Thymus (tissue), 11 donors: ENCODE measurements around the gene CCDC13. TPM values are rescaled to one million over a fixed set of nuclear protein-coding genes. Genes with fewer than 3 reads are reported as not detected.

ENCODE experiments used
- DNase-seq, 9 donors: peaks; one replicate each; pipeline ENCODE4 v3.0.0-alpha.2; 2013; ENCODE audit warnings: low spot score in 9 of 9, low read depth in 6 of 9, missing footprints in 1 of 9
- H3K27ac ChIP-seq, 2 donors: one replicate each; pipeline ENCODE4 v1.5.1; 2013; ENCODE audit warnings: control low read depth in 1 of 2, low read depth in 1 of 2, low read length in 1 of 2, mild to moderate bottlenecking in 1 of 2, moderate library complexity in 1 of 2
- H3K27me3 ChIP-seq, 2 donors: one replicate each; pipeline ENCODE4 v1.5.1; 2013; ENCODE audit warnings: low read length in 1 of 2; ENCODE audit not compliant: control insufficient read depth in 2 of 2, insufficient read depth in 1 of 2
- H3K36me3 ChIP-seq, 2 donors: one replicate each; pipeline ENCODE4 v1.5.1; 2013; ENCODE audit warnings: low read length in 1 of 2, mild to moderate bottlenecking in 1 of 2, moderate library complexity in 1 of 2; ENCODE audit not compliant: control insufficient read depth in 2 of 2, insufficient read depth in 2 of 2
- H3K4me1 ChIP-seq, 2 donors: one replicate each; pipeline ENCODE4 v1.5.1; 2013; ENCODE audit warnings: low read length in 2 of 2; ENCODE audit not compliant: control insufficient read depth in 2 of 2, insufficient read depth in 2 of 2
- H3K4me3 ChIP-seq, 2 donors: one replicate each; pipeline ENCODE4 v1.5.1; 2013; ENCODE audit warnings: low read length in 2 of 2, control low read depth in 1 of 2, mild to moderate bottlenecking in 1 of 2
- H3K9me3 ChIP-seq, 2 donors: one replicate each; pipeline ENCODE4 v1.5.1; 2013; ENCODE audit warnings: low read length in 1 of 2, mild to moderate bottlenecking in 1 of 2; ENCODE audit not compliant: control insufficient read depth in 2 of 2, insufficient read depth in 1 of 2
- WGBS: extraction: QIAGEN DNeasy Blood & Tissue Kit; methylation state at CpG from one replicate; pipeline ENCODE4 v1.1.7; 2013; 5-methylcytosine and 5-hydroxymethylcytosine counted together
- polyA plus RNA-seq: library from polyadenylated mRNA; stranded (reverse); fragments of 200-250 nt; gene quantifications from one replicate; pipeline ENCODE4 v1.2.3, GENCODE V29; 2013
- total RNA-seq: library from RNA; stranded (reverse); fragments of 120-200 nt; gene quantifications from one replicate; pipeline ENCODE4 v1.2.4, GENCODE V29; 2013
- donor health status: healthy.

The CCDC13 gene
- total and polyA plus RNA-seq, 2 donors = 0.59 to 0.94 TPM

DNA sequence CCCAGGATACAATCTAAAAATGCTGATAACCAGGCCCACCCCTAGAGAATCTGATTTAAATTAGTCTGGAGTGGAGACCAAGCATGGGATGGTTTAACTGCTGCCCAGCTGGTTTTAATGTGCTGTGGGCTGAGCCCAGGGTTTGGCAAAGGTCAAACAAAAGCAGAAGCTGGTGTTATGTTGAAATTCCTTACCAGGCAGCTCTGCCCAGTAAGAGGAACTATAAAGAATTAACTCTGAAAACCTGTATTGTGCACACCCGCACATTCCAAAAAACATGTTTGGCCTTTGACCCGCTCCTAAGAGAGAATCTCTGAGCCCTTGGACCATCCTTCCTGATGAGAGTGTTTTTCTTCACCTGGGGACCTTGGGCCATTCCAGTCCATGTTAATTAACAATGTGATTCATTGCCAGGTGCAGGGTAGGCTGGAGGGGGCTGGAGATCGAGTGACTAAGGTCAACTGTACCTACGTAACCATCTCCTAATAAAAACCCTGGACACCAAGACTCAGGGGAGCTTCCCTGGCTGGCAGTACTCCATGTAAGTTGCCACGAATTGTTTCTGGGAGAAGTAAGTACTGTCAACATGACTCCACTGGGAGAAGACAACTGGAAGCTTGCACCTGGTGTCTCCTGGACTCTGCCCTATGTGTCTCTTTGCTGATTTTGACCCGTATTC lies 10.9 kb downstream of the CCDC13 start:
- Histone ChIP-seq H3K27me3 (no peaks in the 10 kb centered on the region), H3K27ac (no peak overlapping the region), H3K4me3 (no peak overlapping the region), H3K36me3 (no peaks in the 10 kb centered on the region), H3K4me1 (peaks cover 0 to 5% of the 10 kb centered on the region in 2 donors), H3K9me3 (no peaks in the 10 kb centered on the region)
- DNase-seq = no peak
- 93% methylated on average over 6 of the region's 6 CpGs for WGBS

DNA sequence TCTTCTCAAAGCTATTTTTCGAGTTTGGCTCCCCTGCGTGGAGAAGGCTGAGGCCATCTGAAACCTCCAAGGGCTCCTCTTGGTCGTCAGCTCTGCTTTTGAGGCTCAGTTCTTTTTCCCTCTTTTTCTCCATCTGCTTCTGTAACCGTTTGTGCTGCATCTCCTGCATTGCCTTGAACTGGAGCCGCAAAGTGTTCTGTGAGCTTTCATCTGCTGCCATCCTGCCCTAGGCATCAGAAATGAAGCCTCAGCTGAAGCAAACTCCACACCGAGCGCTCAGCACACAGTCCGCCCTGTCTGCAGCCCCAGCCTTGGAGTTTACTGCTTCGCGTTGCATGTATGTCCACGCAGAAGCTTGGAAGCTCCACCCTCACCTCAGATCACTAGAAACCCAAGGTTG lies 14.9 kb downstream of the CCDC13 start:
- WGBS = 90% methylated on average over 11 of the region's 11 CpGs
- no peaks in the 10 kb centered on the region for H3K9me3 ChIP-seq
- no peak for DNase-seq

DNA sequence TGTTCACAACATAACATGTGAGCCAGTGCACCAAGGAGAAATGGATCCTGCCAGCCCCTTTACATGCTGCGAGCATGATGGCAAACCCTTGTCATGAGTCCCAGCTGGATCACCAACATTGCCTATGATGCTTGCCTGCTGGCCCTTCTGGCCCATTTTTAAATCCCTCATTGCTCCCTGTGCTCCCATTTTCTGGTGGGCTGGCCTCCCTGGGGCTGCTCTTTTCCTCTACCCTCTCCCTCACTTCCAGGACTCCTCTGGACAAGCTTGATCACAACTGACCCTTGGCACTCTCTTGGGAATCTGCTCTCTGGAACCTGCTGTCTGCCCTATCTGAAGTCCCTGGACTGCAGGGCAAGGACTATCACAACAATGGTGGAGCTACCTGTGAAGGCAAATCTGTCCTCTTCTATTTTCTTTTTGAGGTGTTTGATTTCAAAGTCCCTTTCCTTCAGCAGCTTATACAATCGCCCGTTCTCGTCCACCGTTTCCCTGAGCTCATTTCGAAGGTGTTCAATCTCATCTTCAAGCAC lies 16.3 kb downstream of the CCDC13 start:
- H3K27ac ChIP-seq = no peak overlapping the region
- no peak for DNase-seq
- WGBS = 98% methylated on average over 6 of the region's 6 CpGs

More for the DNA sequence above, 14.9 kb downstream of the CCDC13 start:
- Histone ChIP-seq H3K27ac (no peak overlapping the region), H3K36me3 (no peaks in the 10 kb centered on the region), H3K27me3 (peaks cover 0 to 2% of the 10 kb centered on the region in 2 donors), H3K4me1 (peaks cover 0 to 5% of the 10 kb centered on the region in 2 donors), H3K4me3 (no peak overlapping the region)

DNA sequence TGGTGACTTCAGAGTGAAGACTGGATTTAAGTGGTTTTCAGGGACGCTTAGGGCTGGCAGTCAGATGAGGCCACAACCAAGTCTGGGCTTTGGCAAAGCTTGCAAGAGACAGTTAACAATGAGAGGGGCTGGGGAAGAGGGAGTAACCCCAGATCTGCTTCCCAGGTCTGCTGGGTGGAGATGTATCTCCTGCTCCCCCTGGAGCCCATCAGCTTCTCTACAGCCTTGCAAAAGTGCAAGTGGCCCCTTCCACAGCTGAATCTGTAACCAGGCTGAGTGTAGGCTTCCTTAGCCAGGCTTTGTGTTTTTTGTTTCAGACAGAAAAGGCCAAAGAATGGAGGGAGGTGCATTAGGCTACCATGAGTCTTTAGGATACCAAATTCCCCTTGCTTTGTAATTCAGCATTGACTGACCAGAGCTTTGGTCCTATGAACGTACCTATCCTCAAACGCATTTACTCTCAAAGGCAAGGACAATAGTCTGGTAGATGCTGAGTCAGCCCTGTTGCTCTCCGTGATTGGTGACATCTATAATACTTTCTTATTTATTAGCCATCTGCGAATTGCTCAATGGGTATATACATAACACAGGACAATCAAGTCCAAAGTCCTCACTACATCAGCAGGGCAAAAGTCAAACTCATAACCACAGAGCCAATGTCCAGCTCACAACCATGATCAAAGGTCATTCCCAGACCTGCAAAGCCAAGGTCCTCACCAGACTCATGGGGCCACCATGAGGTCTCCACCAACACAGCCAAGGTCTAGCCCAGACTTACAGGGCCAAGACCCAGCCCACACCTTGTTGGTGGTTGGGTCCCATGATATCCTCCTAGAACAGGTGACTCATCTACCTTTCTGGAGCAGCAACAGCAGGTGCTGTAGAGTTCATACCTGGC lies 17.1 kb downstream of the CCDC13 start:
- no peaks in the 10 kb centered on the region for H3K36me3 ChIP-seq
- 87% methylated on average over 5 of the region's 5 CpGs for WGBS
- peak in 2 of 9 donors; percentile 15 to 20 for DNase-seq
- H3K4me3 ChIP-seq = no peak overlapping the region
- H3K9me3 ChIP-seq = no peaks in the 10 kb centered on the region
- H3K27ac ChIP-seq = no peak overlapping the region
- no peaks in the 10 kb centered on the region for H3K4me1 ChIP-seq
- peaks cover 0 to 2% of the 10 kb centered on the region in 2 donors for H3K27me3 ChIP-seq

More for the DNA sequence above, 16.3 kb downstream of the CCDC13 start:
- Histone ChIP-seq H3K36me3 (no peaks in the 10 kb centered on the region), H3K4me1 (no peaks in the 10 kb centered on the region), H3K9me3 (no peaks in the 10 kb centered on the region), H3K27me3 (peaks cover 0 to 2% of the 10 kb centered on the region in 2 donors), H3K4me3 (no peak overlapping the region)

DNA sequence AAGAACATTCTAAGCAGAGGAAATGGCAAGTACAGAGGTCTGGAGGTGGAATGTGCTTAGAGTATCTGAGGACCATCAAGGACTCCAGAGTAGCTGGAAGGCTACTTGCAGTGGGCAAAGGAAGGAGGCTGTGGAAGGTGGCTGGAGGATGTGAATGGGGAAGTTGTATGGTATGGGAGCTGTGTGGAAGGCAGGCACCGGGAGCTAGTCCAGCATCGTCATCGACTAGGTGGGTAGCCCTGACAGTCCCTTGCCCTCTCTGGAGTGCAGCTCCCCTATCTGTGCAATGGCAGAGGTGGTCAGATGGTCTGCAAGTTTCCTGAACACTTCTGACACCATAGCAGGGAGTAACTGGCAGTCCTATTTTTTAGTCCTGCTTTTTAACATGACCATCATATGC lies 19.3 kb downstream of the CCDC13 start:
- 95% methylated on average over 3 of the region's 3 CpGs for WGBS
- H3K9me3 ChIP-seq = no peaks in the 10 kb centered on the region
- no peaks in the 10 kb centered on the region for H3K36me3 ChIP-seq
- H3K4me3 ChIP-seq = no peak overlapping the region
- no peaks in the 10 kb centered on the region for H3K4me1 ChIP-seq
- H3K27me3 ChIP-seq = peaks cover 0 to 2% of the 10 kb centered on the region in 2 donors
- DNase-seq = no peak
- H3K27ac ChIP-seq = no peak overlapping the region

DNA sequence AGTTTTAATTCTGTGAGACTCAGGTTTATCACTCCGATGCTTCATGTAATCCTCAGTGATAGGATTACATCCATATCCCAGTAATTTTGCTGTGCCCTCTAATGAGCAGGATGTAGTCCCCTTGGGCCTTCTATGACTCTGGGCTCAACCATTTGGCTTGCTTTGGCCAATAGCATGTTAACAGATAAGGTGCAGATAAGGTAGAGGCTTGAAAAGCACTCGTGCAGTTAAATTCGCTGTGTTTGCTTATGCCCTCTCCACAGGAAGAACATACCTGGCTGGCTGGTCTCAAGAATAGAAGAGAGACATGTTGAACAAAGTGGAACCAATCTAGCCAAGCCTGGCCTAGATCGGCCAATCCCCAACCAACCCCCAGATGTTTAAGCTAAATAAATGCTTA lies 20.1 kb downstream of the CCDC13 start:
- H3K27ac ChIP-seq = no peak overlapping the region
- H3K4me3 ChIP-seq = no peak overlapping the region
- no peak for DNase-seq
- H3K27me3 ChIP-seq = peaks cover 0 to 2% of the 10 kb centered on the region in 2 donors
- H3K9me3 ChIP-seq = no peaks in the 10 kb centered on the region
- no peaks in the 10 kb centered on the region for H3K4me1 ChIP-seq
- WGBS = 97% methylated on average over 4 of the region's 4 CpGs
- no peaks in the 10 kb centered on the region for H3K36me3 ChIP-seq

DNA sequence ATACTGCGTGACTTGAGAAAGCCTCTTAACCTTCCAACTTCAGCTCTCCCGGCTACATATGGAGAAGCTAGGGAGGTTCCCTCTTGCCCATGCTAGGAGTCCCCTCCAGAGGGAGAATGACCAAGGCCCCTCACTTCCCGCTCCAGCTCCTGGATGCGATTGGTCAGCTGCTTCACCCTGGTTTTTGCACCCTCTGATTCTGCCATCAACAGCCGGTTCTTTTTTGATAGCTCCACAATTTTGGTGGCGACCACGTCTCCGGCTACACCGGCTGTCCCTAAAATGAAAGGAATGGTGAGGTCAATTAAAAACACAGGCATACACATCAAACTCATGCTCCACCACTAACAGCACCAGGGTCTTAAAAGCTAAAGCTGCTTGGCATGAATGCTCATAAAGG lies 20.6 kb downstream of the CCDC13 start:
- no peaks in the 10 kb centered on the region for H3K36me3 ChIP-seq
- DNase-seq = no peak
- H3K27me3 ChIP-seq = peaks cover 0 to 2% of the 10 kb centered on the region in 2 donors
- H3K9me3 ChIP-seq = no peaks in the 10 kb centered on the region
- H3K4me3 ChIP-seq = no peak overlapping the region
- 99% methylated on average over 9 of the region's 9 CpGs for WGBS
- no peaks in the 10 kb centered on the region for H3K4me1 ChIP-seq
- H3K27ac ChIP-seq = no peak overlapping the region

DNA sequence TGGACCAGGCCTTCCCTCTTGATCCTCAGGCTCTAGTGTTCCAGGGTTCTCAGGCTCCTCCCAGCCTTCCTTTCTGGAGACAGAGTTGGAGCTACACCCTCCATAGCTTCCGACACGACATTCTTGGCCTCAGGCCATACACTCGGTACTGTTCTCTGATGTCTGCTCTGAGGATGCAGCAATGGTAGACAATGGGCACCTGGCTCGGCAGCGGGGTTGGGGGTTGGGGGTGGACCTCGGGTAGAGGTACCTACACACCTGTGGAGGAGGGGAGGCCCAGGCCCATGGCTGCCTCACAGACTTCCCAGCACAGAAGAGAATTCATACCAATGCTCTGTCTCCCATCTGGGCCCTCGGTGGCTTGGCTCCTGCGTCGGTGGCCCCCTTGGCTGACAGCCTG lies 21.4 kb downstream of the CCDC13 start:
- Histone ChIP-seq H3K27ac (no peak overlapping the region), H3K27me3 (peaks cover 0 to under 1% of the 10 kb centered on the region in 2 donors), H3K36me3 (no peaks in the 10 kb centered on the region), H3K9me3 (no peaks in the 10 kb centered on the region), H3K4me1 (peaks cover 0 to 5% of the 10 kb centered on the region in 2 donors), H3K4me3 (no peak overlapping the region)
- WGBS = 89% methylated on average over 9 of the region's 9 CpGs
- no peak for DNase-seq

DNA sequence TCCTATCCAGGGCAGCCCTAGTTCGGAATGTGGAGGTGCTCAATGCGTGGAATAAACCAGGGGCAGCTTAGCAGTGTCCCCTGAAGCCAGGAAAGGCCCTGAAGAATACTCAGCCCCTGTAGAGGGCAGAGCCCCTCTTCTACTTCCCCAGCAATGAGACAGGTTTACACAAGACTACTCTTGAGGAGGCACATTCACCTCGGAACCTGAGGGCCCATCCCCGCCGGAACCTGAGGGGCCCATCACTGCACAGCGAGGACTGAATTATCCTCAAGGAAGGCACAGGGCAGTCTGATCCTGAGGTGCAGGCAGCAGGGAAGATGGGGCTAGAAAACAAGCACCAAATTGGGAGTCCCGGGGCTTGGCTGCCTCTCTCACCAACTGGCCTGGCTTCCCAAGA lies 22.2 kb downstream of the CCDC13 start:
- Histone ChIP-seq H3K4me3 (no peak overlapping the region), H3K36me3 (no peaks in the 10 kb centered on the region), H3K27ac (no peak overlapping the region), H3K27me3 (no peaks in the 10 kb centered on the region), H3K4me1 (peaks cover 0 to 5% of the 10 kb centered on the region in 2 donors), H3K9me3 (no peaks in the 10 kb centered on the region)
- DNase-seq = no peak
- 96% methylated on average over 7 of the region's 7 CpGs for WGBS
